Activated CD8-positive, alpha-beta memory T cell treated with anti-CD3 and anti-CD28 coated beads for 4 hours (primary cell): Measurements from ENCODE around the gene FAM90A1.
A peak's percentile ranks its signal among the peaks of the same experiment; 100 is the strongest.
"Not testable (repeated sequence)": the region's sequence is repeated elsewhere in the genome, so short reads cannot be mapped to it uniquely, and the experiment has no call there.

Source experiments
- DNase-seq, 2 donors: peaks; one replicate each; pipeline ENCODE4 v3.0.0-alpha.2; 2020; ENCODE audit warnings: low read depth in 2 of 2

FAM90A1 gene

GRCh38 chr12:8226992-8227731 lies at the start of gene FAM90A1:
TSS of gene FAM90A1 (minus strand) at chr12:8227618. CDS start at chr12:8224832, 2,786 bp downstream.
- not testable (repeated sequence) for DNase-seq

- DNase-seq, result not testable (repeated sequence)
These were observed 49.0 kb upstream of the FAM90A1 start for GRCh38 chr12:8276397-8276796.

- not testable (repeated sequence) for DNase-seq
These were observed 39.3 kb upstream of the FAM90A1 start for GRCh38 chr12:8266706-8267105.

- DNase-seq, result not testable (repeated sequence)
These were observed 36.8 kb upstream of the FAM90A1 start for GRCh38 chr12:8264236-8264635.

- DNase-seq, result not testable (repeated sequence)
These were observed 33.7 kb upstream of the FAM90A1 start for GRCh38 chr12:8261111-8261554.

- not testable (repeated sequence) for DNase-seq
These were observed 28.9 kb upstream of the FAM90A1 start for GRCh38 chr12:8256356-8256755.

GRCh38 chr12:8254705-8255104 lies 27.3 kb upstream of the FAM90A1 start:
- not testable (repeated sequence) for DNase-seq

- not testable (repeated sequence) for DNase-seq
These were observed 24.8 kb upstream of the FAM90A1 start for GRCh38 chr12:8252056-8252818.

- not testable (repeated sequence) for DNase-seq
These were observed 24.2 kb upstream of the FAM90A1 start for GRCh38 chr12:8251616-8252015.

- not testable (repeated sequence) for DNase-seq
These were observed 19.6 kb upstream of the FAM90A1 start for GRCh38 chr12:8246941-8247535.

GRCh38 chr12:8243682-8244161 lies 16.3 kb upstream of the FAM90A1 start:
- DNase-seq, result peak in 1 of 2 donors; percentile 23

GRCh38 chr12:8242880-8243681 lies 15.7 kb upstream of the FAM90A1 start:
- peak; percentile 97 to 100 for DNase-seq

- DNase-seq, result not testable (repeated sequence)
These were observed 15.1 kb upstream of the FAM90A1 start for GRCh38 chr12:8242622-8242879.

GRCh38 chr12:8241917-8242621 lies 14.7 kb upstream of the FAM90A1 start:
- not testable (repeated sequence) for DNase-seq

GRCh38 chr12:8240340-8241114 lies 13.1 kb upstream of the FAM90A1 start:
- DNase-seq, result not testable (repeated sequence)

- DNase-seq, result not testable (repeated sequence)
These were observed 9.6 kb upstream of the FAM90A1 start for GRCh38 chr12:8237031-8237430.

GRCh38 chr12:8235316-8236157 lies 8.1 kb upstream of the FAM90A1 start:
- DNase-seq, result not testable (repeated sequence)

GRCh38 chr12:8234746-8235145 lies 7.3 kb upstream of the FAM90A1 start:
- not testable (repeated sequence) for DNase-seq

- not testable (repeated sequence) for DNase-seq
These were observed 6.6 kb upstream of the FAM90A1 start for GRCh38 chr12:8233935-8234495.
